ENCODE measurements around the gene GABRG3.

GABRG3 gene

DNA sequence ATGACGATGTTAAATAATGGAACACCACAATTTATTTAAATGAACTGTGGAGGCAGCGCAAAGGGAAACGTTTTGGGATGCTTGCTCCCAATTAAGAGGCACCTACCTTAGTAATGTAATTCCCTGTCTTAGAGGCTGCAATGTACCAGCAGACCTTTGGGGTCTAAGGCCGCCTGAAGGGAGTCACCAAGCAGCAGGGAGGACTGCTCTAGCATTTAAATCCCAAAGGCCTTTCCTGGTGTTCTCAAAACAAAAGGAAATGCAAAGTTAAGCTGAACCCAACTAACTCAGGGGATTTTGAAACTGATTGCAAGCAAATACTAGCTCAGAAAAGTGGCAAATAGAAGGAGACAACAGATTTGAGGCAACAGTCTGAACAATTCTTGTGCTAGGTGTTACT is 510.8 kb downstream of the GABRG3 start:
- no peak for DNase-seq

GRCh38 chr15:27482287-27482686 is 511.3 kb downstream of the GABRG3 start:
- no peak for DNase-seq

GRCh38 chr15:27483124-27483523 is 512.1 kb downstream of the GABRG3 start:
- no peak for DNase-seq

DNA sequence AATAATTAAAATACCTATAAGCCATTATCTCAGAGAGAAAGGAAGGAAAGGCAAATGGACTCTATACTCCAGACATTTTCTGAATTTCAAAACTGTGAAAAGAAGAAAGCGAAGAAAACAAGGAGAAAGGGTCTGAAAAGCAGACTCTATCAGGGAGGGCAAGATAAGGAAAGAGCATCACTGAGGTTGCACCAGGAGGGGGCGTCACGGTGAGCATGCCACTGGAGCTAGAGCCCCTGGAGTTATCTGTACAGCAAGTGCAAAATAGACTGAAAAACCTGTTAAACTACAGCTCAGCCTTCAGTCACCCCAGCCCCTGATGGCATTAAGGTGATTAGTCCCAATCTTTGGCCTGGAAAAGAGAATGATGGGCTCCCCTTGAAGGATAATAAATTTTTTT is 514.3 kb downstream of the GABRG3 start:
- no peak for DNase-seq

DNA sequence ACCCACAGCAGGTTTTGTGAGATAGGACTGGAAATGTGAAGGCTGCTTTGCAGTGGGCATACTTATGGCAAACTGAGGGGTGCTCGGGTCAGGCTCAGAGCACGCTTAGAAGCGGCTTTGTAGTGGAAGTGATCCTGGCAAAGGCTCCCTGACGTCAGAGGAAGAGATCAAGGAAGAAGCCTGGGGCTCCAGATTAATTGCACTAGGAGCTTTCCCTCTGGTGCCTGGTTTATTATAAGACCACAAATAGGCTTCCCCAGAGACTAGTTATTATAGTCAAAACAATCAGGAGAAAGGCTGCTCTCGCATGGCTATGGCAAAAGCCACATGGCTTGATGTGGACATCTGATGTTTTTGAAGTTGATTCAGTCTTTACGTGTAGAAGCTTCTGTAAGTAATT is 515.1 kb downstream of the GABRG3 start:
- DNase-seq: no peak

DNA sequence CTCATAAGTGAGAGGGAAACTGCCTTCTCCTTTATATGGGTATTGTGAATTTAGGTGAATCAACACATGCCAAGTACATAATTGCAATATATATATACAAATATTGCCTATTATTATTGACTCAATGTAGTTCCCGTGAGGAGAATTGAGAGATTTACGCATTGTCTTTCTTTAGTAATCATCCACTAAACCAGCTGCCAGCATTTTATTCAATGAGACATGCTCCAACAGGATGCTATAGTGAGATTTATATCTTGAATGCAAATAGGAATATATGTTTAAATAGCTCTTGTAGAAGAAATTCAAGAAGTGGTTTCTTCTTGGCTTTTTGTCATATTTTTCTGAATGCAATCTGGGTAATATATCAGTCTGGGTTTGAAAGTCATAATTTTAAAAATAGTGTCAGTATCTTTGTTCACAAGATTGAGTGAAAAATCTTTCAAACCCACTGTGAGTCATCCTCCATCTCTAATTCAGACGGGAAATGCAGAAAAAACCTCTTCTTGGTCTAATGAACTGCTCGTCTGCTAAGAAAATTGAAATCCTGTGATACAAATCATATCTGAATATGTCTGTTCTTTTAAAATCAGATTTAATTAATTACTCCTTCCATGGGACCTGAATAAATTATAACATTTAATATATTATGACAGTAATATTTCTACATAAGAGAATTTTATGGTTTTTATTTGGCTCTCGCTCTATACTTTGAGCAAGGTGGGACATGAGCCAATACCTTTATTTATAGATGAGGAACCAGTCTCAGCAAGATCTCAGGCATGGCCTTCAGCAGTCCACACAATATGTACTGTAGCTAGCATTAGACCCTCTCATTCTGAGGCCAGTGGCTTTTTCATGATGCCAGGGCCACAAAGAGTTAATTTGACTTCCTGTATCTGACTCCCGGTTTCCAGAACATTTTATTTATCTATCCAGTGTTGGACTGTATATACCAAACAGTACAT is 516.0 kb downstream of the GABRG3 start:
- no peak for DNase-seq

- no peak for DNase-seq
Observed at GRCh38 chr15:27487846-27488245, 516.9 kb downstream of the GABRG3 start.

DNA sequence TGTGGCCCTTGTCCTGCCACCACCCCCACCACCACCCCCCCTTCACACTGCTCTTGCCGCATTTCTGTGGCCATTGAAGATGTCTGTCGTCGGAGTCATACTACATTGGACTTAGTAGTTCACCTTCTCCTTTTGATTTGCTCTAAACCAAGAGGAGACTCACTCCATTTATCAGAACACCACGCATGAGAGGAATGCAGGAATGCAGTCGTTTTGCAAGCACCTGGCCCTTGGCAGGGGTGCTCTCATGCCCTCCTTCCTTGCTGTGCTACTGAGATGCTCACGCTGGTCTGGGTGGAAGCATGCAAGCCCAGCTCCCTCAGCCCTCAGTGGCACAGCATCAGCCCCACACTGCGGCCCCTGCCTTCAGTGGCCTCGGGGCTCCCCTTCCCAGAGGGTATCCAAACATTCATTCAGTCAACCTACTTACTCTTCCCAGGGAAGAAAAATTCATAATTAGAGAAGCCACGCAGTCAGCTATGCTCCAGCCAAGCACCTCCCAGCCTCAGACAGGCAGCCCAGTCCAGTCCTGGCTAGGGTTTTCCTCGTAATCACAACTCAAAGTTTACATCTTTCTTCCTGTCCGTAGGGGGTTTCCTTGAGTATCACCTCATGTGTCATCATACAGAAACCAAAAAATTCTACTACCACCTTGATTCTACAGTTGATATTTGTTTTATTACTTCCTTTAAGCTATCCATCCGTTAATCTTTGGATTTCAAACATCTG is 520.0 kb downstream of the GABRG3 start:
- DNase-seq: no peak

- DNase-seq: no peak
Observed at GRCh38 chr15:27491666-27492621, 521.0 kb downstream of the GABRG3 start.

DNA sequence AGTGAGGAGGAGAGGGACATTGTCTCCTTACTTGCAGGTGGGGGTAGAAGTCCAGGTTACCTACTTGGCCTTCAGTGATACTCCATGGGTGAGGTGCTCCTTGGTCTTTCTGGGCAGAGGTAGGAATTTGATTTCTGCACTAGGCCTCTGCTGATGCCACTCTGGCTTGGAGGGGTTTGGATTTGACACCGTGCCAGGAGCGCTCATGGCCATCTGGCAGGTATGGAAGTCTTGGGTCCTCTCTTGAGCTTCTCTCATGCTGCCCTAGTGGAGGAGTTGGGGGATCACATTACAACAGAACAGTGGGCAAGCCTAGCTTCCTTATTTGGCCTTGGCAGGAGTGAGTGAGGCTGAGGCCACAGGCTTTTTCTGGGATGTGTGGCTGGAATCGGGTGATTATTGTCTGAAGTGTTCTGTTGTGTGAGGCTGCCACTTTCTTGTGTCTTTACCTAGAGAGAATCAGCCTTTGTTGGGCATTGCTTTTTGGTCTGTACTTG is 525.0 kb downstream of the GABRG3 start:
- peak; percentile 80 for DNase-seq

DNA sequence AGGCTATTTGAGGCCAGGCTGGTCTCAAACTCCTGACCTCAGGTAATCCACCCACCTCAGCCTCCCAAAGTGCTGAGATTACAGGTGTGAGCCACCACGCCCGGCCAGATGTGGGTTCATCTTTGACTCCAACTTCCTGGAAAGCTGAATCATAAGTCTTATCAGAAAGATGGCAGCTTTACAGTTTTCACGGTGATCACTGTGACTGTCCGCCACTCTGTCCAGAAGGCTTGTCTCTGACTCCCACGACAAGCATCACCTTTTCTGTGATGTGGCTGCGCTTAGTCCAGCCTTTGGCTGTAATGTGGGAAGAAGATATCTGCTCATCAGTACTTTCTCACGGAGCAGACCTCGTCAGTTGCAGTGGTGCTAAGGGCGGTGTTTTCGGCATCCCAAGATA is 527.7 kb downstream of the GABRG3 start:
- DNase-seq: no peak

- no peak for DNase-seq
Observed at GRCh38 chr15:27499191-27499590, 528.2 kb downstream of the GABRG3 start.

DNA sequence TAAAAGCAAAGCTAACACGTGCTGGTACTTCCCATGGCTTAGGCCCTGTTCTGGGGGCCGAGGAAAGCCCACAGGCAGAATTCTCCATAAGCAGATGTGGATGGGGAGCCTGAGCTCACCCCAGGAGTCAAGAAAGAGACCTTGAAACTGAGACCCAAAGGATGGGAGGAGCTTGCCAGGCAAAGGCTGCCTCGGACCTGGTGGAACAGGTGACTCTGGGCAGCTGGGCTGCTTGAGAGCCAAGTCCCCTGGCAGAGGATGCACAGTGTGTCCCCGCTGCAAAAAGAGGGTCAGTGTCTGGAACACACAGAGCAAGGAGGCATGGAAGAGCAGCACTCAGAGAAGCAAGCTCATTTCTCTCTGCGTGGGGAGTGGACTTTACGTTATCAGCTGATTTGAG is 528.7 kb downstream of the GABRG3 start:
- no peak for DNase-seq

GRCh38 chr15:27500206-27500605 is 529.2 kb downstream of the GABRG3 start:
- no peak for DNase-seq

DNA sequence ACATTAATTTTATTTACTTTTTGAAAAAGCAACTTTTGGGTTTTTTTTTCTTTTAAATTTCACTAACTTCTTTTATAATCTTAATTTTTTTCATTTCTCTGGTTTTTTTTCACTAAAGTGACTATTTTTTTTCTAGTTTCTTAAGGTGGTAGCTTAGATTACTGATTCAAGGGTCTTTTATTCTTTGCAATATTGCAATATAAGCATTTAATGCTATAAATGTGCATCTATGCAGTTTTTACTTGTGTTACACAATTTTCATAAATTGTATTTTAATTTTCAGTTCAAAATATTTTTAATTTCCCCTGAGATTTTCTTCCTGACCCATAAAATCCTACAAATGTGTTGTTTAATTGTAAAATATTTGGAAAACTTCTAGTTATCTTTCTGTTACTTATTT is 535.8 kb downstream of the GABRG3 start:
- DNase-seq: no peak

- no peak for DNase-seq
Observed at GRCh38 chr15:27509014-27509413, 538.0 kb downstream of the GABRG3 start.

DNA sequence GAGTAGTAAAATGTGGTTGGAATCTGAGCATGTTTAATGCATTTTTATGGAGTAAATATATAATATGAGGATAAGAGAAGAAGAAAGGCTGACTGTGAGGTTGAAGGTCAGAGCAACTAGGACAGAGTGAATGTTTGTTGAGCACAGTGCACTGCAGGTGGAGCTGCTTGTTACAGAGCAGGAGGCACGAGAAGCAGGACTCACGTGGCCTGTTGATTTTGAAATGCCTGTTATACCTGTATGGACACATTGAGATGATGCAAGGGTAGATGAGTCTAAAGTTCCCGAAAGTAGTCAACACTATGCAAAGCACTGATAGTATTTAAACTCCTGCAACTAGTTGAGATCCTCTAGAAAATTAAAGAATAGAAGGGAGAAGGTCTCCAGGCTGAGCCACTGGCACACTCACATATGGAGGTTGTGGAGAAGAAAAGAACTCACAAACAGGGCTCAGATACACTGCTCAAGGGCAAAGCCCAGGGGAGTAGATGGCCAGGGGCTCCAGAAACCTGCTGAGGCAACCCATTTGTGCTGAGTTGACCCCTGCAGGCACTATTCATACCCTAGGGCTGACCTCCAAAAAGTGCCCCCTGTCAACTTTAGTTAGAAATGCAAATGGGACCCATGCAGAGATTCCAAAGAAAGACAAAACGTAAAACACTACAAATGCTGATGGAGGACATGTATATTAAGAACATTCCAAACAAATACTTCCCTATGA is 541.5 kb downstream of the GABRG3 start:
- DNase-seq: no peak

GRCh38 chr15:27514526-27514925 is 543.5 kb downstream of the GABRG3 start:
- DNase-seq: no peak

- DNase-seq: no peak
Observed at GRCh38 chr15:27527490-27528067, 556.6 kb downstream of the GABRG3 start.

- no peak for DNase-seq
Observed at GRCh38 chr15:27529399-27529798, 558.4 kb downstream of the GABRG3 start.

DNA sequence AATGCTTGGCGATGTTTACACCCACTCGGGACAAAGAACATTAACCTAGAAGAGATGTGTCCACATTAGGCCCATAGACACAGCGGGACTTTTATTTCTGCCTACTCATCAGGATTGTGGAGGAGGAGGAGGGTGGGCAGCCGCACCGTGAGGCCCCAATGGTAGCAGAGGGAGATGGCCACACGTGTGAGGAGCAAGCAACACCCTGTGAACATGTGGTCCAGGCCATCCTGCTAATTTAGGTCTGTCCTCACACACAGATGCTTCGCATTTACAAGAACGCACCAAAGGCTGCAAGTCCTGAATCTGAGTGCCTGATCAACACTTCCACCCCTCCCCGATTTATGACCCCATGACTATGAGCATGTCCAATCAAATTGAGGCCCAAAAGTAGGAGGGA is 560.0 kb downstream of the GABRG3 start:
- DNase-seq: no peak

- no peak for DNase-seq
Observed at GRCh38 chr15:27532358-27532757, 561.4 kb downstream of the GABRG3 start.
